CD4-positive, alpha-beta T cell (primary cell): ENCODE measurements around the gene ARHGAP42. TPM values are rescaled to one million over a fixed set of nuclear protein-coding genes. Genes with fewer than 3 reads are reported as not detected.

Experiments
- ATAC-seq: fragments of 200-7000 bp; cut with Tn5 transposase; one replicate; pipeline ENCODE4 v1.10.0; 2022; ENCODE audit warnings: mild to moderate bottlenecking; ENCODE audit not compliant: poor library complexity
- CTCF ChIA-PET: fragments of 350-600 bp; sonication (Branson Sonifier 250); formaldehyde crosslinking; loops from one replicate; lab custom pipeline; 2021; ENCODE audit warnings: antibody characterized with exemption, inconsistent platforms; lab: Charles Lee
- POLR2A ChIA-PET: fragments of 350-600 bp; sonication (Branson Sonifier 250); formaldehyde crosslinking; loops from one replicate; lab custom pipeline; 2021; ENCODE audit warnings: antibody characterized with exemption, inconsistent platforms; lab: Charles Lee
- DNase-seq, 14 experiments: peaks; one replicate each; pipeline ENCODE4 v3.0.0-alpha.2; 2013 to 2020; ENCODE audit warnings: mixed read lengths in 2 of 14
- H3K27ac ChIP-seq, 2 donors: one replicate each; pipeline versions ENCODE4 v1.5.1 to v1.7.0; 2013; ENCODE audit warnings: low read length in 2 of 2, low read depth in 1 of 2, mild to moderate bottlenecking in 1 of 2
- H3K27me3 ChIP-seq, 2 experiments: 1 replicate in 1 of 2; 2 replicates in 1 of 2; pipeline versions ENCODE4 v1.6.1 to v1.7.0; 2013; ENCODE audit warnings: low read length in 2 of 2, control low read depth in 1 of 2, mild to moderate bottlenecking in 1 of 2, moderate library complexity in 1 of 2; ENCODE audit not compliant: insufficient read depth in 2 of 2, control insufficient read depth in 1 of 2
- H3K36me3 ChIP-seq: one replicate; pipeline ENCODE4 v1.6.1; 2013; ENCODE audit warnings: low read length, control low read depth; ENCODE audit not compliant: insufficient read depth
- H3K4me1 ChIP-seq: one replicate; pipeline ENCODE4 v1.6.1; 2013; ENCODE audit warnings: low read length, control low read depth; ENCODE audit not compliant: insufficient read depth
- H3K4me3 ChIP-seq: one replicate; pipeline ENCODE4 v1.5.1; 2013; ENCODE audit warnings: mild to moderate bottlenecking, low read length, moderate library complexity
- H3K9me3 ChIP-seq, 2 experiments: 1 replicate in 1 of 2; 2 replicates in 1 of 2; pipeline versions ENCODE4 v1.6.1 to v1.7.0; 2013; ENCODE audit warnings: low read length in 2 of 2, mild to moderate bottlenecking in 2 of 2, control low read depth in 1 of 2, moderate library complexity in 1 of 2; ENCODE audit not compliant: control insufficient read depth in 1 of 2, insufficient read depth in 1 of 2
- H3K27ac Mint-ChIP-seq: one replicate; pipeline ENCODE4 v1.8.0; 2020; ENCODE audit warnings: mixed read lengths
- H3K27me3 Mint-ChIP-seq: one replicate; pipeline ENCODE4 v1.8.0; 2021; ENCODE audit warnings: mixed read lengths
- H3K36me3 Mint-ChIP-seq: one replicate; pipeline ENCODE4 v1.8.0; 2021; ENCODE audit warnings: low read depth, mixed read lengths
- H3K4me1 Mint-ChIP-seq: one replicate; pipeline ENCODE4 v1.8.0; 2021; ENCODE audit warnings: low read depth, mixed read lengths
- H3K4me3 Mint-ChIP-seq: one replicate; pipeline ENCODE4 v1.8.0; 2020; ENCODE audit warnings: mild to moderate bottlenecking, mixed read lengths
- H3K9me3 Mint-ChIP-seq: one replicate; pipeline ENCODE4 v1.8.0; 2020; ENCODE audit warnings: mixed read lengths
- CTCF ChIP-seq: fragments of 200-600 bp; IDR thresholded peaks from one replicate; pipeline ENCODE4 v1.8.0; 2022; ENCODE audit warnings: antibody characterized with exemption, mild to moderate bottlenecking
- intact Hi-C, 2 experiments: fragments of 100-400 bp; cut with DNase I in 1 of 2; cut with micrococcal nuclease in 1 of 2; formaldehyde crosslinking; loops; one replicate each; pipeline versions ENCODE4 v1.15.1 to v1.9.0; 2023 to 2025; cut with DNase I, micrococcal nuclease
- total RNA-seq, 174 experiments: library from RNA in 2 of 174; stranded (reverse) in 2 of 174; gene quantifications; one replicate each; pipeline ENCODE4 v1.2.3 and lab custom pipeline; 2021 to 2026

The ARHGAP42 gene
- total RNA-seq, 2 experiments from 2014 or later = not detected

DNA sequence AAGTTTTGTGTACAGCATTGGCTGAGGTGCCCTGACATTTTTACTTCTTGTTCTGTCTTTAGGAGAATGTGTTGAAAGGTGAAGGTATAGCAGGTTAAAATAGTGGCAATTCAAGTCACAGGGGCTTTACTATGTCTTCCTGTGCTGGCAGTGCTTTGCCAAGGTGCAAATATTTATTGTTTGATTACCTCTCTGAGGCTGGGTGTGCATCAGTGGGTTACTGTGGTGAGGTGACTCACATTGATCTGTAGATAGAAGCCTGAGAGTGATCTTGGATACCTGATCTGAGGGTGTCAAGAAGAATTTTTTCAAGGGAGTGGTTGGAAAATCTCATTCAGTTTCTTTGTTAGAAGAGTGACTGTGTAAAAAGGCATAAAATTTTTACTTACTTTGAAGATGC, 90.0 kb downstream of the ARHGAP42 start:
- Histone ChIP-seq H3K36me3 (no peaks in the 10 kb centered on the region), H3K27ac (no peak overlapping the region), H3K4me3 (no peak overlapping the region), H3K9me3 (peaks cover 3 to 5% of the 10 kb centered on the region in 2 experiments), H3K4me1 (no peaks in the 10 kb centered on the region), H3K27me3 (no peaks in the 10 kb centered on the region)
- H3K4me1 Mint-ChIP-seq = no peaks in the 10 kb centered on the region
- H3K27me3 Mint-ChIP-seq = no peaks in the 10 kb centered on the region
- ChIA-PET POLR2A (no interaction called here), CTCF (interaction anchor here (0.7 kb wide), 1 partner anchor 402 kb away, joined by 4 read pairs; no protein-coding TSS in a partner anchor)
- H3K36me3 Mint-ChIP-seq = no peaks in the 10 kb centered on the region
- TF ChIP-seq CTCF = no peak
- DNase-seq (no peak), ATAC-seq (no peak)
- H3K4me3 Mint-ChIP-seq = no peak overlapping the region
- no peak overlapping the region for H3K27ac Mint-ChIP-seq
- intact Hi-C loops = no loop called here
- peaks cover 3% of the 10 kb centered on the region for H3K9me3 Mint-ChIP-seq

GRCh38 chr11:100777736-100778135, 90.6 kb downstream of the ARHGAP42 start:
- no peak overlapping the region for H3K27ac ChIP-seq
- H3K9me3 ChIP-seq = peaks cover 3 to 5% of the 10 kb centered on the region in 2 experiments
- DNase-seq = no peak
- no peak overlapping the region for H3K4me3 Mint-ChIP-seq
- H3K4me3 ChIP-seq = no peak overlapping the region
- no peaks in the 10 kb centered on the region for H3K4me1 Mint-ChIP-seq
- H3K4me1 ChIP-seq = no peaks in the 10 kb centered on the region
- H3K36me3 Mint-ChIP-seq = no peaks in the 10 kb centered on the region
- H3K9me3 Mint-ChIP-seq = peaks cover 3% of the 10 kb centered on the region
- ATAC-seq = no peak
- CTCF ChIA-PET = no interaction called here
- no peaks in the 10 kb centered on the region for H3K36me3 ChIP-seq
- H3K27me3 ChIP-seq = no peaks in the 10 kb centered on the region
- POLR2A ChIA-PET = no interaction called here
- TF ChIP-seq CTCF = no peak
- H3K27me3 Mint-ChIP-seq = no peaks in the 10 kb centered on the region
- H3K27ac Mint-ChIP-seq = no peak overlapping the region
- intact Hi-C loops = no loop called here

DNA sequence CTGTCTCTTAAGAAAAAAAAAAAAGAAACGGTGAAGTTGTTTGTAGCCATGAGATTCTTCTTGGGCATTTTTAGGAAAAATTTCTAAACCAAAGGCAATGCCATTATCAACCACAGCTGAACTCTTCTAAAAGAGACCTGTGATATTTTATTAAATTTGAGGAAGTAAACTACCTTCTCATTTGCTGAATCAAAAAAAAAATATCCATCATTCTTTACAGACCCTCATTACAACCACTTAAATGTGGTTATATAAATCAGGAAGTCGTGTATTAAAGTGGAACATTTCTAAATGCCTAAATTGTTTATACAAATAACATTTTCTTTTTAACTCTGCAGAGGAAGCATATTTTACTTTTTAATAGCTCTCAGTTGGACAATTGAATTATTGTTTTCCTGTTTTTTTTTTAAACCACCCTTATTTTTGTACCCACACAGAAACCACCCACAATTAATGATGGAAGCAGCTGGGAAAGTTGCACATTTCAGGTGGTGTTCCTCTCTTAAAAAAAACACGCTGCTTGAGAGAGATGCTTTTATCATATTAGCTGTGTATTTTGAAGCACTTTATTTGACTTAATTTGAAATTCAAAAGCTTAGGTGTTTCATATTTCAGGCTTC, 91.2 kb downstream of the ARHGAP42 start:
- no peak for TF ChIP-seq CTCF
- no peaks in the 10 kb centered on the region for H3K27me3 Mint-ChIP-seq

More for the DNA sequence above, 91.2 kb downstream of the ARHGAP42 start:
- H3K4me1 ChIP-seq = no peaks in the 10 kb centered on the region
- H3K9me3 ChIP-seq = peaks cover 5 to 7% of the 10 kb centered on the region in 2 experiments
- no peaks in the 10 kb centered on the region for H3K4me1 Mint-ChIP-seq
- DNase-seq (no peak), ATAC-seq (no peak)
- ChIA-PET POLR2A (no interaction called here), CTCF (no interaction called here)
- H3K9me3 Mint-ChIP-seq = peaks cover 3% of the 10 kb centered on the region
- no peaks in the 10 kb centered on the region for H3K36me3 Mint-ChIP-seq
- intact Hi-C loops = no loop called here
- no peak overlapping the region for H3K4me3 Mint-ChIP-seq
- H3K36me3 ChIP-seq = no peaks in the 10 kb centered on the region
- H3K27ac ChIP-seq = no peak overlapping the region
- H3K27ac Mint-ChIP-seq = no peak overlapping the region
- no peak overlapping the region for H3K4me3 ChIP-seq
- no peaks in the 10 kb centered on the region for H3K27me3 ChIP-seq
